ENCODE results near the gene NME2. TPM values are rescaled to one million over a fixed set of nuclear protein-coding genes. Genes with fewer than 3 reads are reported as not detected.

The NME2 gene
- total and polyA plus RNA-seq, 10 of the 15 experiments (the other 5 are each of a cell fraction or from before 2014, with no cell fraction given) = 497 to 1,030 (median 786) TPM

- TF ChIP-seq ELK1 (IDR thresholded peaks at IDR 0.05; ENCODE audit: low read depth, low read length) = no peak
- TF ChIP-seq BCL11A (IDR thresholded peaks at IDR 0.05; ENCODE audit: low read depth, low read length) = no peak
Observed at GRCh38 chr17:51150932-51151331, 15.3 kb upstream of the NME2 start (continued).

- 0 out of 2 replicates have a peak, but pooled peaks have one; percentile 12 for TF ChIP-seq CREB1 (IDR thresholded peaks at IDR 0.05; ENCODE audit: low read depth)
- TF ChIP-seq MLLT1 (IDR thresholded peaks at IDR 0.05) = peak; percentile 16; the same call in 1 of the 2 replicates
- TF ChIP-seq BMI1 (IDR thresholded peaks at IDR 0.05; ENCODE audit: borderline replicate concordance) = peak; percentile 7; the same call in 1 of the 2 replicates
- peak; percentile 90 for TF ChIP-seq ATF7 (IDR thresholded peaks at IDR 0.05; ENCODE audit: low read depth)
- TF ChIP-seq ZNF217 (IDR thresholded peaks at IDR 0.05) = 0 out of 2 replicates have a peak, but pooled peaks have one; percentile 16
- TF ChIP-seq ZBTB11 (CRISPR knock-in tag; IDR thresholded peaks at IDR 0.05) = no peak
- TF ChIP-seq ATF2 (IDR thresholded peaks at IDR 0.05; ENCODE audit: low read length) = peak; percentile 44; the same call in 1 of the 2 replicates
- TF ChIP-seq SP1 (IDR thresholded peaks at IDR 0.05; ENCODE audit: low read depth, low read length) = no peak
- TF ChIP-seq LARP7 (IDR thresholded peaks at IDR 0.05) = 0 out of 2 replicates have a peak, but pooled peaks have one; percentile 28
- no peak for TF ChIP-seq POLR2A (IDR thresholded peaks at IDR 0.05; ENCODE audit: low read depth, low read length)
- Histone ChIP-seq H3K27me3 (replicated peaks in 1 of 2; ENCODE audit: control insufficient read depth in 2 of 2, insufficient read depth in 2 of 2, low read length in 1 of 2) (no peaks in the 10 kb centered on the region), H3K79me2 (ENCODE audit: control insufficient read depth, insufficient read depth, low read length) (peaks cover 41% of the 10 kb centered on the region), H3K9ac (ENCODE audit: control insufficient read depth, insufficient read depth, low read length) (peak overlapping the region; percentile 61), H3K9me3 (replicated peaks; ENCODE audit: control insufficient read depth, insufficient read depth, low read length) (no peaks in the 10 kb centered on the region), H3K36me3 (ENCODE audit: control insufficient read depth in 2 of 2, insufficient read depth in 2 of 2, low read length in 1 of 2) (peaks cover 4 to 17% of the 10 kb centered on the region in 2 experiments), H3K4me2 (ENCODE audit: control insufficient read depth, insufficient read depth) (peak overlapping the region; percentile 99), H4K20me1 (ENCODE audit: control insufficient read depth, insufficient read depth) (no peaks in the 10 kb centered on the region), H2AFZ (ENCODE audit: control insufficient read depth, low read depth, low read length) (peak overlapping the region; percentile 99), H3K4me1 (ENCODE audit: control insufficient read depth, insufficient read depth, low read length) (peaks cover 7% of the 10 kb centered on the region), H3K4me3 (peak overlapping the region; percentile 51), H3K27ac (ENCODE audit: control insufficient read depth, insufficient read depth) (peak overlapping the region; percentile 82)
- TSS peak; percentile 80 for BruUV-seq (replicated peaks)
- ChIA-PET CTCF (interaction anchor here (0.6 to 4.6 kb wide), 34 partner anchors 11 to 520 kb away, joined by 3 to 103 read pairs (median 6); partner anchors contain the start of genes NME2 and SPAG9), SMC1A (ENCODE audit: uncharacterized antibody, unreplicated experiment) (interaction anchor here (0.7 to 3.8 kb wide), 28 partner anchors 10 to 301 kb away, joined by 3 to 64 read pairs (median 4); no protein-coding TSS in a partner anchor), POLR2A (interaction anchor here (0.7 to 1.6 kb wide), 8 partner anchors 32 to 287 kb away, joined by 3 to 15 read pairs (median 4); partner anchors contain the start of genes SPAG9 and TOB1), RAD21 (ENCODE audit: unreplicated experiment) (interaction anchor here (0.6 to 1.7 kb wide), 19 partner anchors 10 to 299 kb away, joined by 3 to 35 read pairs (median 4); partner anchors contain the start of genes SPAG9 and TOB1)
- no peak for DNase-seq (ENCODE audit: low read depth, low spot score)
- 7% methylated on average over 8 of the region's 8 CpGs for WGBS (ENCODE audit: insufficient coverage, insufficient replicate concordance, low lambda C conversion rate, missing lambda C conversion rate)
- peak; percentile 2; the same call in 1 of the 3 replicates for ATAC-seq
- in situ Hi-C loops (cut with MboI) (loop anchor here (5.0 kb wide), 2 partner anchors 150 to 285 kb away; partner anchors contain the start of gene TOB1), intact Hi-C loops (cut with micrococcal nuclease; ENCODE audit: unreplicated experiment) (loop anchor here (1.0 to 2.0 kb wide), 4 partner anchors 31 to 288 kb away; no protein-coding TSS in a partner anchor)
- FAIRE-seq = no peak
Observed at GRCh38 chr17:51152766-51153209, 13.4 kb upstream of the NME2 start.

All from GM12878 (cell line).